Measurements from ENCODE around the gene SMPD1. TPM values are rescaled to one million over a fixed set of nuclear protein-coding genes. Genes with fewer than 3 reads are reported as not detected.

The SMPD1 gene
- total RNA-seq, 4 donors from 2014 or later: 5.9 to 36.4 (median 26.0) TPM

DNA sequence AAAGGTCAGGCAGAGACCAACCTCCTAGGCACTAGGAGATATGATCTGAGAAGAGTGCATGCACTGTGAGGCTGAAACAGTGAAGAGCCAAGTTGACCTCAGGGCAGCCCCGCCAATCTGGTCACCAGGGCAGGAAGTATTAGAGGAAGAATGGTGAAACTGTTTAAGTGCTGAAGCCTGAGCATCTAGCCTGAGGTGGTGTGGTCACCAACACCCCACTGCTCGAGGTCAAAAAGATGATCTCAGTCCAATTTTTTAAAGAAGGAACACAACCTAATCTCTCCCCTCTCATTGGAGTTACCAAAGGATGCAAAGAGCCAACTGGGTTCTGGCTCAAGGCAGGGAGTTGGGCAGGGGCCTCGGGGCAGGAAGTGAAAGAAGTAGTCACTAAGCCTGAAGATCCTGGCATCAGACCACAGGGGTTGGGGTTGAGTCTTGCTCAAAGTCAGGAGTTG, 24.6 kb downstream of the SMPD1 start:
- Histone ChIP-seq H3K27me3 (no peaks in the 10 kb centered on the region), H3K27ac (no peak overlapping the region), H3K4me1 (peaks cover 0 to 3% of the 10 kb centered on the region in 2 donors), H3K4me3 (no peak overlapping the region), H3K36me3 (no peaks in the 10 kb centered on the region), H3K9me3 (no peaks in the 10 kb centered on the region)
- DNase-seq: no peak
- intact Hi-C loops (cut with DNase I; ENCODE audit: low total_unique reads): no loop called here
- TF ChIP-seq, protein P1, sequence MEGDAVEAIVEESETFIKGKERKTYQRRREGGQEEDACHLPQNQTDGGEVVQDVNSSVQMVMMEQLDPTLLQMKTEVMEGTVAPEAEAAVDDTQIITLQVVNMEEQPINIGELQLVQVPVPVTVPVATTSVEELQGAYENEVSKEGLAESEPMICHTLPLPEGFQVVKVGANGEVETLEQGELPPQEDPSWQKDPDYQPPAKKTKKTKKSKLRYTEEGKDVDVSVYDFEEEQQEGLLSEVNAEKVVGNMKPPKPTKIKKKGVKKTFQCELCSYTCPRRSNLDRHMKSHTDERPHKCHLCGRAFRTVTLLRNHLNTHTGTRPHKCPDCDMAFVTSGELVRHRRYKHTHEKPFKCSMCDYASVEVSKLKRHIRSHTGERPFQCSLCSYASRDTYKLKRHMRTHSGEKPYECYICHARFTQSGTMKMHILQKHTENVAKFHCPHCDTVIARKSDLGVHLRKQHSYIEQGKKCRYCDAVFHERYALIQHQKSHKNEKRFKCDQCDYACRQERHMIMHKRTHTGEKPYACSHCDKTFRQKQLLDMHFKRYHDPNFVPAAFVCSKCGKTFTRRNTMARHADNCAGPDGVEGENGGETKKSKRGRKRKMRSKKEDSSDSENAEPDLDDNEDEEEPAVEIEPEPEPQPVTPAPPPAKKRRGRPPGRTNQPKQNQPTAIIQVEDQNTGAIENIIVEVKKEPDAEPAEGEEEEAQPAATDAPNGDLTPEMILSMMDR (IDR thresholded peaks at IDR 0.05): no peak
- no peak for TF ChIP-seq POLR2A (IDR thresholded peaks at IDR 0.05)

DNA sequence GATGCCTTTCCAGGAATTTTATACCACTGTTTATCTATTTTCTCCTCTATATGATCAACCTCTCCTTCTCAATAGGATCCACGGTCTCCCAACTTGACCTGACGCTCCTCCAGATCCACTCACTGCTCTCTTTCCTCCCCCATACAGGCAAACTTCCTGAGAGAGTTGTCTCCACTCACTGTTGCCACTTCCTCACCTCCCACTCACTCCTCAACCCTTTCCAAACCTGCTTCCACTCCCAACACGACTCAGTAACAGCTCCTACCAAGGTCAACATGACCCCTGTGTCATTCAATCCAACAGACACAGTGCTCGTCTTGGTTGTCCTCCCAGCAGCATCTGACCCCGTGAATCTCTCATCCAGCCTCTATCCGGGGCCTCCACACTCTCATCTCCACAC, 25.5 kb downstream of the SMPD1 start:
- TF ChIP-seq POLR2A (IDR thresholded peaks at IDR 0.05): no peak
- TF ChIP-seq, protein P1 (IDR thresholded peaks at IDR 0.05): no peak

DNA sequence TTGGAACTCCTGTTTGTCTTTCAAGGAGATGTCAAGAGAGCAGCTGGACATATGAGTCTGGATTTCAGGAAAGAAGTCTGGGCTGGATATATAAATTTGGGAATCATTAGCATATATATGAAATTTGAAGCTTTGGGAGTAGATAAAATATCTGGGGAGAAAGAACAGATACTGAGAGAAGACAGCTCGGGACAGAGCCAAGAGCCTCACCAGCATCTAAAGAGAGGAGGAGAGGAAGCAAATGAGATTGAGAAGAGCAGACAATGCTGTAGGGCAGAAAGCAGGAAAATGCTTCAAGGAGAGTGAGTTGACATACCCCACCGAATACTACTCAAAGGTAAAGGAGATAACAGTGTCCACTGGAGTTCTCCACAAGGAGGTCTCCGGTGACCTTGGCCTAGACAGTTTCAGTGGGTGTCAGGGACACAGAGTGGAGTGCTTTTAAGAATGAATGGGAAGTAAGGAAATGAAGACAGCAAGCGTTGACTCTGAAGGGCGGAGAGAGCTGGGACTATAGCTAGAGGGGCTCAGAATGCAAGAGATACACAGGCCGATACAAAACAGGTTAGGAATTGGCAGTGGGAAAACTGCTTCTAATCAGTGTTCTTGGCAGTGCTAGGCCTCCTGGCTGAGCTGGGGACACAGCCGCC, 27.8 kb downstream of the SMPD1 start:
- no peaks in the 10 kb centered on the region for H3K27me3 ChIP-seq
- DNase-seq: no peak
- no peaks in the 10 kb centered on the region for H3K9me3 ChIP-seq
- peaks cover 0 to 6% of the 10 kb centered on the region in 2 donors for H3K4me1 ChIP-seq
- peak overlapping the region; percentile 71 to 90 for H3K4me3 ChIP-seq
- intact Hi-C loops (cut with DNase I; ENCODE audit: low total_unique reads): no loop called here
- H3K27ac ChIP-seq: peak overlapping the region; percentile 94 to 95
- no peaks in the 10 kb centered on the region for H3K36me3 ChIP-seq
- TF ChIP-seq, protein P1 (IDR thresholded peaks at IDR 0.05): no peak
- no peak for TF ChIP-seq POLR2A (IDR thresholded peaks at IDR 0.05)

More for the DNA sequence above, 25.5 kb downstream of the SMPD1 start:
- DNase-seq: no peak
- H3K36me3 ChIP-seq: no peaks in the 10 kb centered on the region
- H3K9me3 ChIP-seq: no peaks in the 10 kb centered on the region
- no peak overlapping the region for H3K4me3 ChIP-seq
- H3K27me3 ChIP-seq: no peaks in the 10 kb centered on the region
- intact Hi-C loops (cut with DNase I; ENCODE audit: low total_unique reads): no loop called here
- peaks cover 0 to 6% of the 10 kb centered on the region in 2 donors for H3K4me1 ChIP-seq
- H3K27ac ChIP-seq: peak overlapping the region in 1 of 2 donors; percentile 19

DNA sequence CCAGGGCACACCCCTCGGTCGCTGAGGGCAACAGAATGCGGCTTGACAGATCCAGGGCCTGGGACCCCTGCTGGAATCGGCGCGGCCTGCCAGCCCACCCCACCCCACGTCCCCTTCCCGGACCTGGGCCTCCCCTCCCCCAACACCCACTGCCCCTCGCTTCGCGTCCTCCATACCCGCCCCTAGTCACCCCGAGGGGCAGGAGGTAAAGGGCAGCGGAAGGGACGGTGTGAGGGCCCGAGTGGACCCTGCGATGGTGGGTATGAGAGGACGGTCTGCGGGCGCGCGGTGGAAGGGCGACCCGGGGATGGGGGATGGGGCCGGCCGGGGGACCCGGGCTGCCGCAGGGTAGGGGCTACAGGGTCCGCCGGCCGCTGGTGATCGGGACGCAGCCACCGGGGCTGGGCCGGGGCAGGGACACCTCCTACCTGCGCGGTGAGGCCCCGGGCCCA, 28.3 kb downstream of the SMPD1 start:
- H3K27me3 ChIP-seq: no peaks in the 10 kb centered on the region
- H3K4me1 ChIP-seq: peaks cover 0 to 6% of the 10 kb centered on the region in 2 donors
- H3K4me3 ChIP-seq: peak overlapping the region; percentile 71 to 90
- TF ChIP-seq, protein P1 (IDR thresholded peaks at IDR 0.05): no peak
- no peak for TF ChIP-seq POLR2A (IDR thresholded peaks at IDR 0.05)
- peak overlapping the region; percentile 94 to 95 for H3K27ac ChIP-seq
- DNase-seq: peak in 1 of 2 donors; percentile 40
- intact Hi-C loops (cut with DNase I; ENCODE audit: low total_unique reads): no loop called here
- H3K36me3 ChIP-seq: no peaks in the 10 kb centered on the region
- no peaks in the 10 kb centered on the region for H3K9me3 ChIP-seq

DNA sequence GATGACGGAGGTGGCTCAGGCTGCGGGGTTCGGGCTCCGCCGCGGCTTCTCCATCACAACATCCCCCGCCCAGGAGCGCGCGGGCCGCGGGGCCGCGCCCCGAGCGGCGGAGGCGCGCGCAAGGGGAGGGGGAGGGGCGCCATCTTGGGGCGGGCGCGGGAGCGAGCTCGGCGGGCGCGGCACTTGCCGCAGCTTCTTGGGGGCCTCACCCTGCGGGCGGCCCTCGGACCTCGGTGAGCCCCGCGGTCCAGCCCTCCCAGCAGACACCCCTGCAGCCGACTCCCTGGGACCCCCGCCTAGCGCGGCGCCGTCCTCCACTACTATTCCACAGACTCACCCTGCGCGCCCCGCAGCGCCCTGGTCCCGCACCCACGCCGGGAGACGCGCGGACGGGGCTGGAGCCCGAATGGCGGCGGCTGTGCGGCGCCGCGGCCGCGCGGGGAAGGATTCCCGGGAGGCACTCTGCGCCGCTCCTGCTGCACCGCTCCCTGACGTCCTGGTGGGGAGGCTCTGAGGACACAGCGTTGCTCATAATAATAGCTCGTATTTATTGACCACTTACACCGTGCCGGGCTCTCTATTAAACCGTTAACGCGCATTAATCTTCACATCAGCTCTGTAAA, 28.8 kb downstream of the SMPD1 start, which contains the start of gene APBB1:
APBB1 (minus strand) TSS at position 86 of the 623 bp plus-strand sequence. CDS start 7,747 bp downstream, outside the sequence.
- intact Hi-C loops (cut with DNase I; ENCODE audit: low total_unique reads): no loop called here
- Histone ChIP-seq H3K27ac (peak within 1 kb of the TSS; percentile 94 to 95), H3K4me3 (peak within 1 kb of the TSS; percentile 71 to 90), H3K4me1 (peaks cover 0 to 6% of the 10 kb centered on the region in 2 donors), H3K36me3 (no peaks in the 10 kb centered on the region), H3K9me3 (no peaks in the 10 kb centered on the region), H3K27me3 (no peaks in the 10 kb centered on the region)
- DNase-seq: peak; percentile 65 to 82
- peak; percentile 29 to 74 for TF ChIP-seq POLR2A (IDR thresholded peaks at IDR 0.05)
- TF ChIP-seq, protein P1 (IDR thresholded peaks at IDR 0.05): peak in 2 of 4 experiments; percentile 19 to 28
